Measurements from ENCODE around the gene WDR62.
"Not testable (repeated sequence)": the region's sequence is repeated elsewhere in the genome, so short reads cannot be mapped to it uniquely, and the experiment has no call there.

Gene WDR62

DNA sequence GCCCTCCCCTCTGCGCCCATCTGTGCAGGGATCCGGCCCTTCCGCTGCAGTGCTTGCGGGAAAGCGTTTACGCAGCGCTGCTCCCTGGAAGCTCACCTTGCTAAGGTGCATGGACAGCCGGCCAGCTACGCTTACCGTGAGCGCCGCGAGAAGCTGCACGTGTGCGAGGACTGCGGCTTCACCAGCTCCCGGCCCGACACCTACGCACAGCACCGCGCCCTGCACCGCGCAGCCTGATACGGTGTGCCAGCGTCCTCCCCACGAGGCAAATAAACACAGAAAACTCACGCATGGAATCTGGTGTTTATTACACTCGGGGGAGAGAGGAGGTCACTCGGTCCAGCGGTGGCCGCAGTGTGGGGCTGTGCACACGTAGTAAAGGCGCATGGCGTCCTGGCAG is 58.7 kb downstream of the WDR62 start:
- DNase-seq, result no peak

DNA sequence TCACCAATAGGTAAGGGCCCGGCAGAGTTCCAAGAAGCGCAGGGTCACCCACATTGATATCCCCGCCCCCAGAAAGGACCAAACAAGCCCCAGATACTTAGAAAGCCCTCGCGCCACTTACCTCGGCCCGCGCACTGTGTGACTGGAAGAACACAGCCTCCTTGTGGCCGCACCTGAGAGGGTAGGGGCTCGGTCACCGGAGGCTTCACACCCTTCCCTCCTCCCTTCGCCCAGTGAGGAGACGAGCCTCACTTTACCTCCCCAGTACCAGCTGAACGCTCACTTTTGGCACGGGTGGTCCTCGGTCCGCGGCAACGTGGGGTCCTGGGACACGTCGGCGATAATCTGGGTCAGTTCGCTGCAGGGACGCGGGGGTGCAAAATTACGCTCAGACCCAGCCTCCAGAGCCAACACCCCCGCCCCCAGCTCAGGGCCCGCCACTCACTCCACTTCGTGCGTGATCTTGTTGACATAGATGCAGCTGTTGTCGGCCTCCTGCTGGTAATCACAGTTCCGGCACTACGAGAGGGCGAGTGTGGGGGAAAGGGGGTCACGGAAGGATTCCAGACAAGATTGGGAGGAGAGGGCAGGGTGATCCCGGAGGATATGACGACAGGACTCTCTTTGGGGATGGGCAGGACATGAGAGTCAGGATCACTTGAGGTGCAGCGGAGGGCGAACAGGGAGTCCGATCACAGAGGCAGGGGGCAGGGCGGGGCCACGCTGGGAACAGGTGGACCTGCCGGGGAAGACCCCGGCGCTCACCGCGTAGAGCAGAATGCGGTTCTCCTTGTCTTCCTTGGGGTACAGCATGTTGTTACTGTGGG is 59.4 kb downstream of the WDR62 start:
- DNase-seq, result peak; percentile 42

DNA sequence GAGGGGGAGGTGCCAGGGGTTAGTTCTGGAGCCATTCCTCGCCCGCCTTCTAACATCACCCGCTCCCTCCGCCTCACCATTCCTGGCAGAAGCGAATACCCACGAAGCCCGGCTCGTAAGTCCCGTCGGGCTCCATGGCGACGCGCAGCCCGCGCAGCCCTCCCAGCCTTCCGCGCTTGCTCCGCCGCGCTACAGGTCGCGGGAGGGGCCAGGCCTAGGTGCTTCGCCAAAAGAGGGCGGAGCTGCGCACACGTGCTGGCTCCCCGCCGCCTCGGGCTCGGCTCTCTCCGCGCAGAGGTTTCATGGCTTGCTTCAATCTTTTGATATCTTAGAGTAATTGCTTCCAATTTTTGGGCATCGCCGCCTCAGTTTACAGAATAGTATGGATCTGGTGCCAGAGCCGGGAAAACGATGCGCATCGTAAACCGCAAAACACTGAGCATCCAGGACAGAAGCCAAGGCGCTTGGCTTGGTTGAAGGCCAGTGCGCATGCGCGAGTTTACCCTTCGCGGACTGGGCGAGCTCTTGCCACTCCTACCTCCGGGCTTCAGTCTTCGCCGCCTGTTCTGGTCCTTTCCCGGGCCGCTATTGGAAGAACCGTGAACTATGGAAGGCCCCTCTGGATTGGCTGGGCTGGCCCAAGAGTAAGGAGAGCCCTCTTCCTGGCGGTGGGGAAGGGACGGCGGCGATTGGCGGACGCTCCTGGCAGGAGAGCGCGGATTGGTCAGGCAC is 60.2 kb downstream of the WDR62 start, which contains the start of gene POLR2I:
Gene POLR2I (minus strand): TSS at position 155 of the 732 bp plus-strand sequence. CDS start 19 bp downstream, at position 136.
- peak; percentile 100 for DNase-seq

DNA sequence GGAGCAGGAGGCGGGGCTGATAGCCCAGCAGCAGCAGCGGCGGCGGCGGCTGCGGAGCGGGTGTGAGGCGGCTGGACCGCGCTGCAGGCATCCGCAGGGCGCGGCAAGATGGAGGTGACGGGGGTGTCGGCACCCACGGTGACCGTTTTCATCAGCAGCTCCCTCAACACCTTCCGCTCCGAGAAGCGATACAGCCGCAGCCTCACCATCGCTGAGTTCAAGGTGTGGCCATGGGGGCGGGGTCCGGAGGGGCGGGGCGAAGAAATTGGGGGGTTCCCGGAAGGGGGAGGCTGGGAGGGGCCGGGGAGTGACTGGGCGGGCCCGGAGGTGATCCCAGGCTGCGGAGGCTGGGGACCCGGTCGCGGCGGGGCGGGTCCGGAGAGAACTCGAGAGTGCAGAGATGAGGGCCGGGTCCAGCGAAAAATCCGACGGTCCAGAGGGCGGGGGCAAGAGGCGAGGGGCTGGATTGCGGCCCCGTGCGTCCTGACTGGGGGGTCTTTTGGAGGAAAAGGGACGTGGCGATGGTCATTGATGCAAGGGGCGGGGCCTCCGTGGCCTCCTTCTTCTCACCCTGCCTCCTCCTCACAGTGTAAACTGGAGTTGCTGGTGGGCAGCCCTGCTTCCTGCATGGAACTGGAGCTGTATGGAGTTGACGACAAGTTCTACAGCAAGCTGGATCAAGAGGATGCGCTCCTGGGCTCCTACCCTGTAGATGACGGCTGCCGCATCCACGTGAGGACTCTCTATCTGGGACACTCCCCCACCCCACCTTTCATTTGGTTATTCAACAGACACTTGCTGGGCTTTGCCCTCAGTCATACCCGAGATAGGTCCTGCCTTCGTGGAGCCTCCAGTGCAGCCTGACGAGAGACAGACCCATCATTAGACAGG is 61.0 kb downstream of the WDR62 start, which contains the start of gene TBCB:
Gene TBCB (plus strand): TSS at position 16 of the 891 bp plus-strand sequence. CDS start 93 bp downstream, at position 109.
- DNase-seq, result peak; percentile 83

DNA sequence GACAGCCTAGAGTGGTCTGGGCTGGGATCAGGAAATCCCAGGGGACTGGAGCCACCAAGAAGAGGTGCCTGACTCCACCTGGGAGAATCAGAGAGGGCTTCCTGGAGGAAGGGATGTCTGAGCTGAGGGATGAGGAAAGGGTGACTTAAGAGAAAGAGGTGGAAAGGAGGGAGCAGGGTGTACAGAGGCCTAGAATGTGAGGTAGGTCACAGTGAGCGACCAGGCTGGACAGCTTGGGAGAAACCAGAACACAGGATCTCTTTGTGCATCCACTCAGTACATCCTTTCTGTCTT is 61.6 kb downstream of the WDR62 start:
- DNase-seq, result no peak

DNA sequence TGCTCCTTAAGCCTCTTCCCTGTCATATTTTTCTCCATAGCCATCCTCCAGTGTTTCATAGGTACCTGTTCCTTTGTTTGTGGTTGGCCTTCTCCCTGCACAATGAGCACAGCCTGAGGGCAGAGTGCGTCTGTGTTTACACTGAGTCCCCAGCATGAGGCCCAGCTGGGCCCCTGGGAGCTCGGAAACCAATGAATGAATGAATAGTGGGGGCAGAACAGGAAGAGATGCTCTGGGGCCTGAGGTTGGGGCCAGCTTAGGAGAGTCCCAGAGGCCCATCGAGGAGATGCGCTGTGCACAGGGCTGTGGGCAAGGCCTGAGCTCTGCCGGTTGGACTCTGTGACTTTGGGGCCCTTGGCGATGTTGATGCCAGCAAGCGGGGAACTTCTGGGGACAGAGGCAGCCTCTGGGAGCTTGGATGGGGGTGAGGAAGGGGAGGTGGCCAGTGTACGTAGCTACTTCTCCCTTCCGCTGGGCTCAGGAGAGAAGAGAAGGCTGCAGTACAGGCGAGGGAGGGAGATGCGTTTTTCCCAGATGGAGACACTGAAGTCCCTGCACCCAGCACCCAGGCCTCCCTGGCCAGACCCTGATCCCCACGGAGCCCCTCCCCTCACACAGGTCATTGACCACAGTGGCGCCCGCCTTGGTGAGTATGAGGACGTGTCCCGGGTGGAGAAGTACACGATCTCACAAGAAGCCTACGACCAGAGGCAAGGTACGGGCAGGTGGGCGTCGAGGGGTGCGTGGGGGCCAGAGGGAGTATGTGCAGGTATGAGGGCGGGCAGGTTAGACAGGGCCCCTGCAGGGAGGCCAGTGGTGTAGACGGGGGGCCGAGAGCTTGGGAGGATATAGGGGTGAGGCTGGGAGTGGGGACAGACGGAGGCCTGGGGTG is 65.6 kb downstream of the WDR62 start:
- no peak for DNase-seq

DNA sequence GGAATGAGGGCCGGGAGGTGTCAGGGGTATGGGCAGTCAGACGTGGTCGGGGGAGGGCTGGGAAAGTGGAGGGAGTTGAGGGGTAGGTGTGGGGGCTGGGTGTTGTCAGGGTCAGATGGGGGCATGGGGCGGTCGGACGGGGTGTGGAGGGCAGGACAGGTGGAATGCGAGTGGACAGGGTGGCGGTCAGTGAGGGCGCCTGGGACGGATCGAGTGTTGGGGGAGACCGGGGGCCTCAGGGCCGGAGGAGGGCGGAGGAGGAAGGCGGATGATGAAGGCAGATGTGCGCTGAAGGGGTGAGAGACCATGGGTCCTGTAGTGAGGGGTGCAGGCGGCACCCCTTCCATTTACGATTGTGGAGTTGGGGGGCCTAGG is 66.3 kb downstream of the WDR62 start:
- no peak for DNase-seq

DNA sequence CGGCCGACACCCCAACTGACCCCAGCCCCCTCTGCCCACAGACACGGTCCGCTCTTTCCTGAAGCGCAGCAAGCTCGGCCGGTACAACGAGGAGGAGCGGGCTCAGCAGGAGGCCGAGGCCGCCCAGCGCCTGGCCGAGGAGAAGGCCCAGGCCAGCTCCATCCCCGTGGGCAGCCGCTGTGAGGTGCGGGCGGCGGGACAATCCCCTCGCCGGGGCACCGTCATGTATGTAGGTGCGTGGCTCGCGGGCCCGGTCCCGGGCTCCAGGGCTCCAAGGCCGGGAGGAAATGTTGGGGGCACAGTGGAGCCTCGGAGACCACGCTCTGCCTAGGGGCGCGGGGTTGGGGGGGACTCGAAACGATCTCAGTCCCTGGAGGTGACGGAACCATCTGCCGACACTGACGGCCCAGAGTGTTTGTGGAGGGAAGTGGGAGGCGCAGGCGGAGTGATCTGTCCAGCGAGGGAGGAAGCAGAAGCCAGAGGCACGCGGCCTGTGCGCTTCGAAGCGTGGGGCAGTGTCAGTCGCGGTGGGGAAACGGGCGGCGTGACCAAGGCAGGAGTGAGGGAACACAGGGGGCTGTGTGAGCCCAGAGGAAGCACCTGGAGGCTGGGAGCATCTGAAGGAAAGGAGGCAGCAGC is 66.9 kb downstream of the WDR62 start:
- DNase-seq, result no peak

DNA sequence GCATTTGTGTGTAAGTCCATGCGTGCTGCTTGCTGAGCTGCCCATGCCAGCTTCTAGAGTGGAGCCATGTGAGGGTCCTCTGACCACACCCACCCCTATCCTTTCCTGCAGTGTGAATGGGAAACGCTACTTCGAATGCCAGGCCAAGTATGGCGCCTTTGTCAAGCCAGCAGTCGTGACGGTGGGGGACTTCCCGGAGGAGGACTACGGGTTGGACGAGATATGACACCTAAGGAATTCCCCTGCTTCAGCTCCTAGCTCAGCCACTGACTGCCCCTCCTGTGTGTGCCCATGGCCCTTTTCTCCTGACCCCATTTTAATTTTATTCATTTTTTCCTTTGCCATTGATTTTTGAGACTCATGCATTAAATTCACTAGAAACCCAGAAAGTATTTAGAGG is 70.9 kb downstream of the WDR62 start:
- no peak for DNase-seq

DNA sequence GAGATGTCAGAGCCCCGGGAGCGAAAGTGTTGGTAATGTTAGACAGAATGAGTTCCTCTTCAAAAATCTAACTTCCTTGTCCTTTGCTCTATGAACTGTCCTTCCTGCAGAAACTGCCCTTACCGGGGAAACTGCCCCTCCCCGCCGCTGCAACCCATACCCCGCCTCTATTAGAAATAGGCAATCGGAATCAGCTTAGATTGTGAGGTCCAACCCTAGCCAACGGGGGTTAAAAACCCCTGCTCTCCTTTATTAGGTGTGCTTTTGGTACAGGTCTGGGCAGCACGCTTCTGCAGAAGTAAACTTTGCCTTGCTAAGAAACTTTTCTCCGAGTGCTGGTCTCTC is 73.7 kb downstream of the WDR62 start:
- DNase-seq, result no peak

DNA sequence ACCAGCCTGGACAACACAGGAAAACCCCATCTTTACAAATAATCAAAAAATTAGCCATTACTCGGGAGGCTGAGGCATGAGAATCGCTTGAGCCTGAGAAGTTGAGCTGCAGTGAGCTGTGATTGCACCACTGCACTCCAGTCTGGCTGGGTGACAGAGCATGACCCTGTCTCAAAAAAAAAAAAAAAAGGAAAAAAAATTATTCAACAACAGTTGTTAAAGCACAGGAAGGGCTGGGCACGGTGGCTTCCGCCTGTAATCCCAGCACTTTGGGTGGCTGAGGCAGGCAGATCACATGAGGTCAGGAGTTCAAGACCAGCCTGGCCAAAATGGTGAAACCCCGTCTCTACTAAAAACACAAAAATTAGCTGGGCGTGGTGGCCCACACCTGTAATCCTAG is 76.5 kb downstream of the WDR62 start:
- not testable (repeated sequence) for DNase-seq

DNA sequence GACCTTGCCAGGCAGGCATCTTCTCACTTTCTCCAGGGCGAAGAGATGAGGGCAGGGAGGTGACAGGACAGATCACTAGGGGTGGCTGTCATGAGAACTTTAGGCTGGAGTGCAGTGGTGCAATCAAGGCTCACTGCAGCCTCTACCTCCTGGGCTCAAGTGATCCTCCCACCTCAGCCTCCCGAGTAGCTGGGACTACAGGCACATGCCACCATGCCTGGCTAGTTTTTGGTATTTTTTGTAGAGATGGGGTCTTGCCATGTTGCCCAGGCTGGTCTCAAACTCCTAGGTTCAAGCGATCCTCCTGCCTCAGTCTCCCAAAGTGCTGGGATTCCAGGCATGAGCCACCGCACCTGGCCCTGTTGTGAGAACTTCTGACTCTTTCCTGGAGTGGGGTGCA is 80.2 kb downstream of the WDR62 start:
- not testable (repeated sequence) for DNase-seq

DNA sequence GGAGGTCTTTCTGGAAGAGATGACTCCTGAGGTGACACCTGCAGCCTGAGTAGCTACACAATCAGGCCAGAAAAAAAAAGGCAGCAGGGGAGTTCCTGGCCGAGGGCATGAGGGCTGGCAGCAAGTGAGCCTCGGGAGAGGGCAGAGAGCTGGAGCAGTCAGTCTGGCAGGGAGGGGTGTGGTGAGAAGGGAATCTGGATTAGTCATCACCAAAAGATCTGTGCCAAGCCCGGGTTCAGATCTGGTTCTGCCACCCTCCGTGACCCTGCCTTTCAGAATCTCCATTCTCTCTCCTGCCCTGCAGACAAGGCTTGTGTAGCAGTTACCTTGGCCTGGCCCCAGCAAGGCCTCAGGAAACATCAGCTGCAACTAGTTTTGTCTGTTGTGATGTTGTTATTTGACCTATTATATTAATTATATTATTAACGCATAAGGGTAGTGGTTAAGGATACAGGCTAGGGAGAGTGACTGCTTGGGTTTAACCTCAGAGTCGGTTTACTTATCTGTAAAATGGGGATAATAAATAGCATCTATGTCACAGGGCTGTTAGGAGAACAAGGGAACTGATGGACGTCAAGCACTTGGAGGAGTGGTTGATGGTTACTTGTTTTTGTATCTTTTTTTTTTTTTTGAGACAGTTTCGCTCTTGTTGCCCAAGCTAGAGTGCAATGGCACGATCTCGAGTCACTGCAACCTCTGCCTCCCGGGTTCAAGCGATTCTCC is 82.4 kb downstream of the WDR62 start:
- DNase-seq, result peak; percentile 70

DNA sequence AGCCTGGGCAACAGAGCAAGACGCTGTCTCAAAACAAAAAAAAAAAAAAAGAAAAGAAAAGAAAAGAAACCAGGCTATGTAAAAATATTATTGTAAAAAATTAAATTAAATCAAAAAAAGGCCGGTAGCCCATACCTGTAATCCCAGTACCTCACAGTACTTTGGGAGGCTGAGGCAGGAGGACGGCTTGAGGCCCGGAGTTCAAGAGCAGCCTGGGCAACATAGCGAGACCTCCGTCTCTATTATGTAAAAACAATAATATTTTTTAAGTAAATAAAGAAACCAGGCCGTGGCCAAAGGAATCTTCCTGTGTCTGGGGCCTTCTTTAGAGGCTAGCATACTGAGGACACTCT is 84.4 kb downstream of the WDR62 start:
- DNase-seq, result no peak

DNA sequence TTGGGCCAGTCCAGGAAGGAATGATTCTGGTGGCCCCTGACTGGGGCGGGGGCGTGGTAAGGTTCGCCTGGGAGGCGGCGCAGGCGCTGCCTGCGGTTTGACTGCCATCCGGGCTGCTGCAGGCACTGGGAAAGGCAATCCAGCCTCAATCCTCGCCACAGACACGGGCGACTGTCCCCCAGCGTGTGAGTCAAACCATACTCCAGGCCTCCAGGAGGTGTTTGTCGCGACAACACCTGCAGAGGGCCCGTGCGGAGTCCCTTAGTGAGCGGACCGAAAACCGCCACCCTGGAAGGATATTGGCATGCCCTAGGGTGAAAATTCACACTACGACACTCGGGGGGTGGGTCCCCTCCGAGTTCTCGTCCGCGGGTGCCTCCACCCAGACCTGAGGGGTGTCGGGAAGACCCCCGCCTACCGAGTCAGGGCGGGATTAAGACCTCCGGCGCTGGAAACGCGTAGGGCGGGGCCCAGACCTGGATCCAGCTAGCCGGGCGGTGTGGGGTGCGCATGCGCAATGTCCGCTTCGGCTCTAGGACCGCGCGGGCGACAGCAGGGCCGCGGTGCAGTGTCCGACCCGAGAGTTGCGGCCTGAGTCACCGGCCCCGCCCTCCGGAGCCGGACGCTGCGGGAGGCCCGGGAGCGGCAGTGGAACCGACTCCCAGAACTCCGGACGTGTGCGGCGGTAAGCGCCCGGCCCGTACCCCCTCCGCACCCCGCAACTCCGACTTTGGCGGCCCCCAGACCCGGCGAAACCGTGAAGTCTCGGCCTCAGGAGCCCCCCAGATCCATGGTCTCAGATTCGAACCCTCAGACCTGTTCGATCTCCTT is 85.0 kb downstream of the WDR62 start, which contains the start of gene CAPNS1:
Gene CAPNS1 (plus strand): TSS at position 594 of the 831 bp plus-strand sequence. CDS start 946 bp downstream, outside the sequence.
- DNase-seq, result peak; percentile 99

DNA sequence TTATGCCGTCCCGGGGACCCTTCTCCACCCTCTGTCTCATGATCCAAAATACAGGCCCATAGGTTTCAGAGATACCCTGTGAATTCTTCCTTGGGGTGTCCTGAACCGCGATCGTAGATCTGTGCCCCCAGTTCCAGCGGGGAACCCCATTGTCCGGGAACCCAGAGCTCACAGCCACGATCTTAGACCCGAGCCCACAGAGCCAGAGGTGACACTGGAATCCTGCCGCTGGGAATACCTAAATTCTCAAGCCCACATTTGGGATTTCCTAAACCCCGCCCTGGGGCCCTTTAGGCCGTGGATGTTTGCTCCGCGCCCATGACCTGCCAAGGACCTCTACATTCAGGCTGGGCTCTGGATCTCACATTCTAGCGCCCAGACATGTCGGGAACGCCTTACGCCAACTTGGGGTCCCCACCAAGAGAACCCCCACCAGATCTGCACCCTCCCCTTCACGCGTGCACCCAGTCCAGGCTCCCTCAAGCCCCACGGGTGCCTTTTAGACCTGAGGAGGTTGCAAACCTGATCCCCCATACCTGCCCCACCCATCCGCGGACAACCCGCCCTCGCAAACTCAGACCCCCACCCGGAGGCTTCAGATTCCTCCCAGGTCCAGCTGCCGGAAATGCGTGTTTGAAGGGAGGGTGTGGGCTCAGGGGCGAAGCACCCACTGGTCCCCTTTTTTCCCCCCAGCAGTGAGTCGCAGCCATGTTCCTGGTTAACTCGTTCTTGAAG is 85.8 kb downstream of the WDR62 start:
- DNase-seq, result peak; percentile 74

DNA sequence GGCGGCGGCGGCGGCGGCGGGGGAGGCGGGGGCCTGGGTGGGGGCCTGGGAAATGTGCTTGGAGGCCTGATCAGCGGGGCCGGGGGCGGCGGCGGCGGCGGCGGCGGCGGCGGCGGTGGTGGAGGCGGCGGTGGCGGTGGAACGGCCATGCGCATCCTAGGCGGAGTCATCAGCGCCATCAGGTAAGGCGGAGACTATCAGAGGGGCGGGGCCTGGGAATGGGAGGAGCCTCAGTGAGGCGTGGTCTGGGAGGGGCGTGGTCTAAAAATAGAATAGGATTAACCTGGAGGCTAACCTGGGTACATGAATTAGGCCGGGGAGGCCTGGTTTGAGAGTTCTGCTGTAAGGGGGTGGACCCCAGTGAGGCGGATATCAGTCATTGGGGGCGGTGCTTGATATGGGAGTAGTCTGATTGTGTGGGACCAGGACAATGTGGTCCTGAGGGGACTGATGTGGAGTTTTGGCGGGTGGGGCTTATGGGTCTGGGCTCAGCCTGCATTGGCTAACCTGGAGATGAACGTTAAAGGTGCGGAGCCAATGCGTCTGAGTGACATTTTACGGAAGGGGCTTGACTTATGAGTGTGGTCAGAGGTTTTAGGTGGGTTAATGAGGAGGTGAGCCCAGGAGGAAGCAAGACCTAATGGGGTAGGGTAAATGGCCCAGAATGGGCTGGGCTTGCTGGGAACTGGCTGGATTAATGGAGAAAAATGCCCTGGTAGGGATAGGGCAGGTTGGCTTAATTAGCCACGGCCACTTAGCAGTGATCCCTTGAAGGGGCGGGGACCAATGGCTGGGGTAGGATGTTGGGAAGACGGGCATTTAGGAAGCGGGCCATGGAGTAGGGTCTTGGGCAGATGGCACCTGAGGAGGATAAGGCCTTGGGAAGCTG is 86.6 kb downstream of the WDR62 start:
- peak; percentile 93 for DNase-seq

DNA sequence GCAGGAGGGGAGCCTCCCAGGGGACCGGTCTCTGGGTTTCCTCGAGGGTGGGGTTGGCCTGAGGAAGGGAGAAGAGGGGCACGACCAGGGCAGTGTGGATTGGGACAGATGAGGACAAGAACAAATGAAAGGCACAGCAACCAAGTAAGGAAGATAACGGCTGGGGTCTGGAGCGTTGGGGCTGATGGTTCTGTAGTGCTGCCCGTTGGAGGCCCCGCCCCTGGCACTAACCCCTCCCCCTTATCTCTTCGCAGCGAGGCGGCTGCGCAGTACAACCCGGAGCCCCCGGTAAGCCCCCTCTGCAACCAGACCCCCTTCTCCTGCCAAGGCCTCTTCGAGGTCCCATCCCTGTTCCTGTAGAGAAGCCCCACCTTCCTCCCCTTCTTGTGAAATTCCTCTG is 87.3 kb downstream of the WDR62 start:
- DNase-seq, result no peak

All from hematopoietic multipotent progenitor cell treated with erythropoietin and hydrocortisone succinate and interleukin-3 and kit ligand, for 6 days (in vitro differentiated cells).